RWPE2 (cell line): Measurements from ENCODE around the gene SOHLH1.

ENCODE experiments used
- ATAC-seq: fragments of 200-7000 bp; cut with Tn5 transposase; 3 replicates; pipeline ENCODE4 v1.9.1; 2021; ENCODE audit warnings: low read depth
- DNase-seq: peaks from one replicate; pipeline ENCODE4 v3.0.0-alpha.2; 2020; ENCODE audit warnings: low spot score
- H3K27ac ChIP-seq: fragments of 450-650 bp; 2 replicates; pipeline ENCODE4 v1.5.1; 2017; ENCODE audit warnings: mild to moderate bottlenecking; ENCODE audit not compliant: poor library complexity, severe bottlenecking
- H3K27me3 ChIP-seq: fragments of 250-450 bp; sonication (Bioruptor Pico); 2 replicates; pipeline ENCODE4 v1.5.1; 2021; ENCODE audit warnings: mild to moderate bottlenecking, moderate library complexity; ENCODE audit not compliant: insufficient read depth, poor library complexity, severe bottlenecking
- H3K36me3 ChIP-seq: fragments of 250-450 bp; sonication (Bioruptor Pico); 2 replicates; pipeline ENCODE4 v1.5.1; 2020; ENCODE audit warnings: low read depth, mild to moderate bottlenecking, moderate library complexity
- H3K4me1 ChIP-seq: fragments of 250-450 bp; sonication (Bioruptor Pico); 2 replicates; pipeline ENCODE4 v1.5.1; 2021; ENCODE audit warnings: mild to moderate bottlenecking, moderate library complexity; ENCODE audit not compliant: insufficient read depth, poor library complexity, severe bottlenecking
- H3K4me3 ChIP-seq: fragments of 250-450 bp; sonication (Bioruptor Pico); 2 replicates; pipeline ENCODE4 v1.5.1; 2021; ENCODE audit warnings: mild to moderate bottlenecking, moderate library complexity; ENCODE audit not compliant: severe bottlenecking
- H3K9me3 ChIP-seq: fragments of 250-450 bp; sonication (Bioruptor Pico); 2 replicates; pipeline ENCODE4 v1.5.1; 2021; ENCODE audit warnings: mild to moderate bottlenecking, moderate library complexity; ENCODE audit not compliant: severe bottlenecking
- TF ChIP-seq, protein P1 (sequence below): fragments of 450-650 bp; IDR thresholded peaks from one replicate; pipeline ENCODE4 v1.5.1; 2017; ENCODE audit warnings: mild to moderate bottlenecking, moderate library complexity; ENCODE audit not compliant: poor library complexity, severe bottlenecking

SOHLH1 gene

DNA sequence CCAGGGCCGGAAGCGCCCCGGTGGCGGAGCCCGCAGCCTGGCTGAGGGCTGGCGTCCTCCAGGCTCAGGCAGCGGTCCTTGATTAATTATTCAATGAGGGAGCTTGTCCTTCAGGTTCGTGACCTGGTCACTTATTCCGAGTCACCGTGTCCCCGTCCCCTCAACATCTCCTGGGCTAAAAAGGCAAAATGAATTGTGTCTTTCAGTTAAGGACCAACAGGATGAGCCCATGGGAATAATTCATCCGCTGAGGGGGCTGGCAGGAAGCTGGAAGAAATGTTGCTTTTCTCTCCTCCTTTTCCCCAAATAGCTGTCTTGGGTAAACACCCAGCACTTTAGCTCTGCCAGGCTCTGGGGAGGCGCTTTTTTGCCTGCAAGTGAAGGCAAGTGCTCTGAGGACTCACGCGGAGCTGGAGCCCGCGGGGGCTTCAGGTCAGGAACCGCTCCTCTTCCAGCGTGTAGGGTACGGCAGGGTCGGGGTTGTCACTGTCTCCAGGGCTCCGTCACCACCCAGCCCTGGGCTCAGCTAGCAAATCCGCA lies 15.8 kb upstream of the SOHLH1 start:
- TF ChIP-seq, protein P1, sequence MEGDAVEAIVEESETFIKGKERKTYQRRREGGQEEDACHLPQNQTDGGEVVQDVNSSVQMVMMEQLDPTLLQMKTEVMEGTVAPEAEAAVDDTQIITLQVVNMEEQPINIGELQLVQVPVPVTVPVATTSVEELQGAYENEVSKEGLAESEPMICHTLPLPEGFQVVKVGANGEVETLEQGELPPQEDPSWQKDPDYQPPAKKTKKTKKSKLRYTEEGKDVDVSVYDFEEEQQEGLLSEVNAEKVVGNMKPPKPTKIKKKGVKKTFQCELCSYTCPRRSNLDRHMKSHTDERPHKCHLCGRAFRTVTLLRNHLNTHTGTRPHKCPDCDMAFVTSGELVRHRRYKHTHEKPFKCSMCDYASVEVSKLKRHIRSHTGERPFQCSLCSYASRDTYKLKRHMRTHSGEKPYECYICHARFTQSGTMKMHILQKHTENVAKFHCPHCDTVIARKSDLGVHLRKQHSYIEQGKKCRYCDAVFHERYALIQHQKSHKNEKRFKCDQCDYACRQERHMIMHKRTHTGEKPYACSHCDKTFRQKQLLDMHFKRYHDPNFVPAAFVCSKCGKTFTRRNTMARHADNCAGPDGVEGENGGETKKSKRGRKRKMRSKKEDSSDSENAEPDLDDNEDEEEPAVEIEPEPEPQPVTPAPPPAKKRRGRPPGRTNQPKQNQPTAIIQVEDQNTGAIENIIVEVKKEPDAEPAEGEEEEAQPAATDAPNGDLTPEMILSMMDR, result no peak
- DNase-seq (no peak), ATAC-seq (no peak)
- Histone ChIP-seq H3K36me3 (no peaks in the 10 kb centered on the region), H3K27me3 (peaks cover 43% of the 10 kb centered on the region), H3K27ac (no peak overlapping the region), H3K4me3 (no peak overlapping the region), H3K4me1 (no peaks in the 10 kb centered on the region), H3K9me3 (no peaks in the 10 kb centered on the region)

DNA sequence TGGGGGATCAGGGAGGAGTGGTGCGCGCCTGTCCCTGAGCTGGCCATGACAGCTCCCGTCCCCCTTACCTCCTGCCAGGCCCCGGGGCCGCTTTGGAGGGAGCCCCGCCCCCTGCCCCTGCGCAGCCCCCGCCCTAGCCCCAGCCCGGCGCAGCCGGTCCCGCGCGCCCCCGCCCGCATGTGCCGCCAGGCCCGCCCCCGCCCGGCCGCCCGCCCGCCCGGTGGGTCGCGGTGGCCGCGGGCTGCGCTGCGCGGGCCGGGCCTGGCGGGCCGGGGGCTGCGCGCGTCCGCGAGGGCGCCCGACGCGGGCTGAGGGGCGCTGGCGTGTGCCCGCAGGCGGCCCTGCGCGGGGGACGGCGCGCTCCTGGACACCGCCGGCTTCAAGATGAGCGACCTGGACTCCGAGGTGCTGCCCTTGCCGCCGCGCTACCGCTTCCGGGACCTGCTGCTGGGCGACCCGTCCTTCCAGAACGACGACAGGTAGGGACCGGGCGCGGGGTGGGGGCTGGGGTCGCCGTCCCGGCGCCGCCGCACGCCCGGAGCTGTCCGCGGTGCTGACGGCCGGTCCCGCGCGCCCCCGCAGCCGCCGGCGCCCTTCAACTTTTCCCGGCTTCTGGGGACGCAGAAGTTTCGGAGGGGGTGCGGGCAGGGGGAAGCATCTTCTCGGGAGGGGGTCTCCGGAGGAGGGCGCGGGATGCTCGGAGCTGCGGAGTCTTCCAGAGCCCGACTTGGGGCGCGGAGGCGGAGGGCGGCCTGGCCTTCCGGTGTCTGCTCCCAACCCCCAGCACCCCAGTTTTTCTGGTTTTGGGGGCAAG lies 15.2 kb upstream of the SOHLH1 start:
- H3K9me3 ChIP-seq, result no peaks in the 10 kb centered on the region
- TF ChIP-seq, protein P1, result no peak
- no peak overlapping the region for H3K27ac ChIP-seq
- H3K36me3 ChIP-seq, result no peaks in the 10 kb centered on the region
- H3K4me3 ChIP-seq, result no peak overlapping the region
- H3K27me3 ChIP-seq, result peaks cover 43% of the 10 kb centered on the region
- no peak for ATAC-seq
- DNase-seq, result no peak
- H3K4me1 ChIP-seq, result no peaks in the 10 kb centered on the region

DNA sequence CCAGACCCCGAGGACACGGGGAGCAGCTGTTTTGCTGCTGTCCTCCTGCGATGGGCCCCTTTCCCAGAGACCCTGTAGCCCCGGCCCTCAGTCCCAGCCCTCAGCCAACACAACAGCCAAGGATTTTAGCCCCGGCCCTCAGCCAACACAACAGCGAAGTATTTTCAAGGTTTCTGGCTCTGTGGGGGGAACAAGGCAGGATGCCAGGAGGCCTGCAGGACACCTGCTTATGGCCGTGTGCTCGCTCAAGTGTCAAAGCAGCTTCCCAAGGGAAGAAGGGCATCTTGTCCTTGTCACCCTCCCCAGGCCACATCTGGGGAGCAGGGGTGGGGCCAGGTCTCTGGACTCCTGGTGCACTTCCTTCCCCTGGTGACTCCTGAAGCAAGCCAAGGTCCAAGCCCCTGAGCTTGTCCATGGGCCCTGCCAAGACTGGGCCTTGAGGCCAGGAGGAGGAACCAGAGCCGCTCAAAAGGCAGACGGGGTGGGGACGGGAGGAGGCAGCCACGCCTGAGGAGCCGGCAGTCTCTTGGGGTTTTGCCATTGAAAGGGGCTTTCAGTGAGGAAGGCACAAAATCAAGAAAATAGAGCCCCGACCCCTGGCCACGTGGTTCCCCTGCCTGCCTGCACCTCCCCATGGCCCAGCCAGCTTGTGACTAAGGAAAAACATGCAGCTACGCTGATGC lies 13.5 kb upstream of the SOHLH1 start:
- Histone ChIP-seq H3K27me3 (peaks cover 43% of the 10 kb centered on the region), H3K9me3 (no peaks in the 10 kb centered on the region), H3K36me3 (no peaks in the 10 kb centered on the region), H3K27ac (no peak overlapping the region), H3K4me1 (no peaks in the 10 kb centered on the region), H3K4me3 (no peak overlapping the region)
- ATAC-seq, result no peak
- DNase-seq, result no peak
- TF ChIP-seq, protein P1, result no peak

DNA sequence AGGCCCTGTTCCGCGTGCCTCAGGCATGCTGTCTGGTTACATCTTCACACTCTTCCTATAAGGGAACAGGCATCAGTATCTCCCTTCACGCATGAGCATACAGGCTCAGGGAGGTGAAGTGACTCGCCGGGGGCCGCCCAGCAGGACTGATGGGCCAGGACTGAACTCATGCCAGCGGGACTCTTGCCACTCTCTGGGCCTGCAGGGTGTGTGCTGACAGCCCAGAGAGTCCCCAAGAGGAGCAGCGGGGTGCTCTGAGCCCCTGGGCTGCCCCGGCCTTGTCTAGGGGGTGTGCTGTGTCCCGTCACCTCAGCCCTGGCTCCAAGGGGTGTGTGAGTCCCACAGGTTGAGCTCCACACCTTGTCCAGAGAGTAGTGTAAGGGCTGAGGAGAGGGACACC lies 12.6 kb upstream of the SOHLH1 start:
- ATAC-seq, result no peak

More for the DNA sequence above, 12.6 kb upstream of the SOHLH1 start:
- TF ChIP-seq, protein P1, result no peak
- H3K27me3 ChIP-seq, result peaks cover 43% of the 10 kb centered on the region
- H3K36me3 ChIP-seq, result no peaks in the 10 kb centered on the region
- DNase-seq, result no peak
- H3K4me1 ChIP-seq, result no peaks in the 10 kb centered on the region
- H3K4me3 ChIP-seq, result no peak overlapping the region
- H3K27ac ChIP-seq, result no peak overlapping the region
- no peaks in the 10 kb centered on the region for H3K9me3 ChIP-seq
